ENCODE data around the gene TIMM21.

Gene TIMM21

DNA sequence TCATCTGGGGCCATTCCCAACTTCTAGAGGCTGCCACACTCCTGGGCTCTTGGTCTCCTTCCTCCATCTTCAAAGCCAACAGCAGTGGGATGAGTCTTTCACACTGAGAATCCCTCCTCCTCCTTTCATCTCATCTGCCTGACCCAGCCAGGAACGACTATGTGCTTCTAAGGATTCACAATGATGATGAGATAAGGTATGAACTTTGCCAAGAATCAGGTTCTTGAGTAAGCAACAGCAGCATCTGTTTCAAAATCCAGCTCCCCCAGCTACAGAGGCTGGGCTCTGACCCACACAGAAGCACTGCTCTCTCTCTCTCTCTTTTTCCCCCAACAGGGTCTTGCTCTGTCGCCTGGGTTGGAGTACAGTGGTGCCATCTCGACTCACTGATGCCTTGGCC lies 46.4 kb downstream of the TIMM21 start:
- H3K27me3 ChIP-seq (ENCODE audit: insufficient read depth, poor library complexity, severe bottlenecking), result peaks cover 5% of the 10 kb centered on the region
- TF ChIP-seq, protein P1, sequence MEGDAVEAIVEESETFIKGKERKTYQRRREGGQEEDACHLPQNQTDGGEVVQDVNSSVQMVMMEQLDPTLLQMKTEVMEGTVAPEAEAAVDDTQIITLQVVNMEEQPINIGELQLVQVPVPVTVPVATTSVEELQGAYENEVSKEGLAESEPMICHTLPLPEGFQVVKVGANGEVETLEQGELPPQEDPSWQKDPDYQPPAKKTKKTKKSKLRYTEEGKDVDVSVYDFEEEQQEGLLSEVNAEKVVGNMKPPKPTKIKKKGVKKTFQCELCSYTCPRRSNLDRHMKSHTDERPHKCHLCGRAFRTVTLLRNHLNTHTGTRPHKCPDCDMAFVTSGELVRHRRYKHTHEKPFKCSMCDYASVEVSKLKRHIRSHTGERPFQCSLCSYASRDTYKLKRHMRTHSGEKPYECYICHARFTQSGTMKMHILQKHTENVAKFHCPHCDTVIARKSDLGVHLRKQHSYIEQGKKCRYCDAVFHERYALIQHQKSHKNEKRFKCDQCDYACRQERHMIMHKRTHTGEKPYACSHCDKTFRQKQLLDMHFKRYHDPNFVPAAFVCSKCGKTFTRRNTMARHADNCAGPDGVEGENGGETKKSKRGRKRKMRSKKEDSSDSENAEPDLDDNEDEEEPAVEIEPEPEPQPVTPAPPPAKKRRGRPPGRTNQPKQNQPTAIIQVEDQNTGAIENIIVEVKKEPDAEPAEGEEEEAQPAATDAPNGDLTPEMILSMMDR (IDR thresholded peaks at IDR 0.05; ENCODE audit: insufficient read depth, low read length), result no peak
- no peak for TF ChIP-seq POLR2AphosphoS5 (IDR thresholded peaks at IDR 0.05; ENCODE audit: low read depth)
- TF ChIP-seq, protein P2, sequence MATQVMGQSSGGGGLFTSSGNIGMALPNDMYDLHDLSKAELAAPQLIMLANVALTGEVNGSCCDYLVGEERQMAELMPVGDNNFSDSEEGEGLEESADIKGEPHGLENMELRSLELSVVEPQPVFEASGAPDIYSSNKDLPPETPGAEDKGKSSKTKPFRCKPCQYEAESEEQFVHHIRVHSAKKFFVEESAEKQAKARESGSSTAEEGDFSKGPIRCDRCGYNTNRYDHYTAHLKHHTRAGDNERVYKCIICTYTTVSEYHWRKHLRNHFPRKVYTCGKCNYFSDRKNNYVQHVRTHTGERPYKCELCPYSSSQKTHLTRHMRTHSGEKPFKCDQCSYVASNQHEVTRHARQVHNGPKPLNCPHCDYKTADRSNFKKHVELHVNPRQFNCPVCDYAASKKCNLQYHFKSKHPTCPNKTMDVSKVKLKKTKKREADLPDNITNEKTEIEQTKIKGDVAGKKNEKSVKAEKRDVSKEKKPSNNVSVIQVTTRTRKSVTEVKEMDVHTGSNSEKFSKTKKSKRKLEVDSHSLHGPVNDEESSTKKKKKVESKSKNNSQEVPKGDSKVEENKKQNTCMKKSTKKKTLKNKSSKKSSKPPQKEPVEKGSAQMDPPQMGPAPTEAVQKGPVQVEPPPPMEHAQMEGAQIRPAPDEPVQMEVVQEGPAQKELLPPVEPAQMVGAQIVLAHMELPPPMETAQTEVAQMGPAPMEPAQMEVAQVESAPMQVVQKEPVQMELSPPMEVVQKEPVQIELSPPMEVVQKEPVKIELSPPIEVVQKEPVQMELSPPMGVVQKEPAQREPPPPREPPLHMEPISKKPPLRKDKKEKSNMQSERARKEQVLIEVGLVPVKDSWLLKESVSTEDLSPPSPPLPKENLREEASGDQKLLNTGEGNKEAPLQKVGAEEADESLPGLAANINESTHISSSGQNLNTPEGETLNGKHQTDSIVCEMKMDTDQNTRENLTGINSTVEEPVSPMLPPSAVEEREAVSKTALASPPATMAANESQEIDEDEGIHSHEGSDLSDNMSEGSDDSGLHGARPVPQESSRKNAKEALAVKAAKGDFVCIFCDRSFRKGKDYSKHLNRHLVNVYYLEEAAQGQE (IDR thresholded peaks at IDR 0.05; ENCODE audit: insufficient replicate concordance, low read depth), result no peak
- TF ChIP-seq SPI1 (IDR thresholded peaks at IDR 0.05; ENCODE audit: borderline replicate concordance, low read depth), result no peak
- TF ChIP-seq GABPA (IDR thresholded peaks at IDR 0.05; ENCODE audit: low read depth), result no peak
- H3K4me3 ChIP-seq (replicated peaks; ENCODE audit: insufficient read depth, low read length), result no peak overlapping the region
- no peak for DNase-seq (ENCODE audit: low read depth in 1 of 2, low spot score in 1 of 2)
- H3K27ac ChIP-seq (replicated peaks), result no peak overlapping the region

DNA sequence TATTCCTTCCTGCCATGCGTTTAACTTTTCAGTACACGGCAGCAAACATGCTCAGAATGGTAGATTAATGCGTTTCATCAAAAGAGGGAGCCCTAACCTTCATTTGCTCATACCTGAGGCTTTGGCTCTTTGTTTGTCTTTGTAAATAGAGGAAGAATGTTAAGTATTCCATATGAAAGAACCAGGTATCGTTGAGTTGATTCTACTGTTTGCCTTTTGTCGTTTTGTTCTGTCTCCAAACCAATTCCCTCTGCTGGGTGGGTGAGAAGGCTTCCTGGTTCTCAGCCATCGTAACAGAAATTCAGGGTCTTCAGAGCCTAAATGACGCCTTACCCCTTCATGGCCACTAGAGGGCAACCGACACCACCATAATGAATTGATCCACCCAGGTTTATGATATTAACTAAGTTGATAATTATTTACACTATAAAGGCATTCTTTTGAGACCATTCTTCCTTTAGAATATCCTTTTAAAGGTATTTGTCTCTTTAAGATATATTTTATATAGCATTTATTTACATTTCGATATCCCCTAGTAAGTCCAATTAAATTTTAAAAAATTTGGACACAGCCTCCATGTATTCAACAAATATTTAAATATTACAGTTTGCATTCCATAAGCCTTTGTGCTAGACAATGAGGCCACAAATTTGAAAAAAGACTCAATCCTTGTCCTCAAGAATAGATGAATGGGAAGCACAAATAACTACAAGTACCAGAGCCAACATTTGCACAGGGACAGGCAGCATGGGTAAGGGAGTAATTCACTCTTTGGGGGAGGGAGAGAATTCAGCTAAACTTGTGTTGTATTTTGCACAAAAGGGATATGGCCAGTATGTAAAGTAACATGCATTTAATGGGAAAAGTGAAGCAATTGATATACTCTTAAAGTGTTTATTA lies 48.1 kb downstream of the TIMM21 start:
- Histone ChIP-seq H3K27ac (replicated peaks) (no peak overlapping the region), H3K27me3 (ENCODE audit: insufficient read depth, poor library complexity, severe bottlenecking) (peaks cover 5% of the 10 kb centered on the region), H3K4me3 (replicated peaks; ENCODE audit: insufficient read depth, low read length) (no peak overlapping the region)
- DNase-seq (ENCODE audit: low read depth in 1 of 2, low spot score in 1 of 2), result peak; percentile 27 to 58
- TF ChIP-seq, protein P1 (IDR thresholded peaks at IDR 0.05; ENCODE audit: insufficient read depth, low read length), result peak; percentile 87
- TF ChIP-seq SPI1 (IDR thresholded peaks at IDR 0.05; ENCODE audit: borderline replicate concordance, low read depth), result no peak

DNA sequence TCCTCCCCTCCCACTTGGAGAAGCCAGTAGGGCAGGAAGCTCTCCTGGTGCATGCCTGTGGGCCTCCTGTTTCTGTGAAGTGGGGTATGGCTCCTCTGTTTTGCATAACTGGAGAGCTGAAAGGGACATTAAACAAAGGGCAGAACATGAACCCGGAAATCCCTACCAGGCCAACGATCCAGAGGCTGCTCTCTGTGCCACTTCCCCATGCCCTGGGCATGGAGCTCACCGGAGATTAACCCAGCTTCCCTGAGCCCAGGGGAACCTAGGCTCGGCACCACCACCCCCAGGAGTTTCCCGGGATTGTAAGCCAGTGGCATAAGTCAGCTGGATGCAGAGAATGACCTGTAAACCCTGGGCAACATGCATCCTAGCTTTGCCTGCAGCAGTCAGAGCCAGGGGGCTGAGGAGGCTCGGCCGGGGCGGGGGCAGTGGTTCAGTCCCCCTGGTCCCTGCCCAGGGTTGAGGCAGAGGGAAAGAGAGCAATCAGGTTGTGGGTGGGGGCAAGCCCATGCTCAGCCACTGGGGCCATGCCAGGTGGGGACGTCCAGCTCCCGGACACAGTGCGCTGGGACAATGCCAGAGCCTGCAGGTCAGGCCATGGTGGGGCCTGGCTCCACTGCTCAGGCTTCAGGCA lies 49.5 kb downstream of the TIMM21 start:
- no peak for TF ChIP-seq GABPA (IDR thresholded peaks at IDR 0.05; ENCODE audit: low read depth)
- TF ChIP-seq, protein P1 (IDR thresholded peaks at IDR 0.05; ENCODE audit: insufficient read depth, low read length), result no peak
- no peak for TF ChIP-seq POLR2AphosphoS5 (IDR thresholded peaks at IDR 0.05; ENCODE audit: low read depth)
- no peak for TF ChIP-seq SPI1 (IDR thresholded peaks at IDR 0.05; ENCODE audit: borderline replicate concordance, low read depth)
- TF ChIP-seq, protein P2 (IDR thresholded peaks at IDR 0.05; ENCODE audit: insufficient replicate concordance, low read depth), result no peak
- Histone ChIP-seq H3K27ac (replicated peaks) (no peak overlapping the region), H3K27me3 (ENCODE audit: insufficient read depth, poor library complexity, severe bottlenecking) (peaks cover 5% of the 10 kb centered on the region), H3K4me3 (replicated peaks; ENCODE audit: insufficient read depth, low read length) (no peak overlapping the region)
- no peak for DNase-seq (ENCODE audit: low read depth in 1 of 2, low spot score in 1 of 2)

All from HL-60 (cell line).